HG03139 (cell line): Measurements from ENCODE around the gene GALR2.
"Not testable (repeated sequence)": the region's sequence is repeated elsewhere in the genome, so short reads cannot be mapped to it uniquely, and the experiment has no call there.

Source experiments
- ATAC-seq: cut with Tn5 transposase; IDR thresholded peaks from one replicate; pipeline ENCODE4 v1.9.1; 2021; ENCODE audit not compliant: unreplicated experiment

Gene GALR2, protein sequence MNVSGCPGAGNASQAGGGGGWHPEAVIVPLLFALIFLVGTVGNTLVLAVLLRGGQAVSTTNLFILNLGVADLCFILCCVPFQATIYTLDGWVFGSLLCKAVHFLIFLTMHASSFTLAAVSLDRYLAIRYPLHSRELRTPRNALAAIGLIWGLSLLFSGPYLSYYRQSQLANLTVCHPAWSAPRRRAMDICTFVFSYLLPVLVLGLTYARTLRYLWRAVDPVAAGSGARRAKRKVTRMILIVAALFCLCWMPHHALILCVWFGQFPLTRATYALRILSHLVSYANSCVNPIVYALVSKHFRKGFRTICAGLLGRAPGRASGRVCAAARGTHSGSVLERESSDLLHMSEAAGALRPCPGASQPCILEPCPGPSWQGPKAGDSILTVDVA

DNA sequence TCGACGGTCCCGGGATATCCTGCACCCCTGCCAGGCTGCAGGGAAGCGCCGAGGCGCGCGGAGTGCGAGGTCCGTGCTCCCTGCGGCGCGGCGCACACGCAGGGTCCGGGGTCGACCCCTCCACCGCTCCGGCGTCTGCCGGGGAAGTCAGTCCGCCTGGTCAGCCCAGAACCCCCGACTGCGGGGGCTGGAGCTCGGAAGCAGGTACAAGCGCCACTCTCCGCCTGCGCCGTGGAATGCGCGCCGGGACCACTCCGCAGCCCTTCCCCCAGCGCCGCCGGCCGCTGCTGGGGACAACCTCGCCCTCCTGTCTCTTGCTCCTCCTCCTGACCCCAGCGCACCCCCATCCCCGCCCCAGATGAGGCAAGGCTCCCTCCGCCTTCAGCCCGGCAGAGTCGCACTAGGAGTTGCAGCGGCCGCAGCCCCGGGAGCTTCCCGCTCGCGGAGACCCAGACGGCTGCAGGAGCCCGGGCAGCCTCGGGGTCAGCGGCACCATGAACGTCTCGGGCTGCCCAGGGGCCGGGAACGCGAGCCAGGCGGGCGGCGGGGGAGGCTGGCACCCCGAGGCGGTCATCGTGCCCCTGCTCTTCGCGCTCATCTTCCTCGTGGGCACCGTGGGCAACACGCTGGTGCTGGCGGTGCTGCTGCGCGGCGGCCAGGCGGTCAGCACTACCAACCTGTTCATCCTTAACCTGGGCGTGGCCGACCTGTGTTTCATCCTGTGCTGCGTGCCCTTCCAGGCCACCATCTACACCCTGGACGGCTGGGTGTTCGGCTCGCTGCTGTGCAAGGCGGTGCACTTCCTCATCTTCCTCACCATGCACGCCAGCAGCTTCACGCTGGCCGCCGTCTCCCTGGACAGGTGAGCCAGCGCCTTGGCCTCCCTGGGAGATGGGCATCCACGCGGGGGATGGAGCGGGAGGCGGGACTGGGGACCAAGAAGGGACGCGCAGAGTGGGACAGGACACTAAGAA lies at the start of gene GALR2:
GALR2 (plus strand) TSS at position 392 of the 974 bp plus-strand sequence; CDS start at position 495, 103 bp downstream.
- ATAC-seq: no peak

DNA sequence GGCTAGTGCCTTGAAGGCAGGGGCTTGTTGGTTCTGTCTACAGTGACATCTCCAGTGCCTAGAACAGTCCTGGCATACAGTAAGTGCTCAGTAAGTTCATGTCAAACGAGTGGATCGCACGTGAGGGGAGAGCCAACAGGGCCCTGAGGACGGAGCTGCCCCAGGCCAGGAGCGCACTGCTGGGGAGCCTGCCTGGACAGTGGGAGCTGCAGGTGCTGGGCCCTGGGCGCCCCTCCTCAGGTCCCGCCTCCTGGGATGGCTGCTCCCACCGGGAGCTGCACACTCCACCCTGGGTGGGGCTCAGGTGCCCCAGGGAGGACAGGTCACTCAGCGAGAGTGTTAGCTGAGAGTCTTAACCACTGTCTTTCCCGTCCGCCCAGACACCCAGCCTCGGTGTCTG lies 49.3 kb upstream of the GALR2 start:
- ATAC-seq: no peak

DNA sequence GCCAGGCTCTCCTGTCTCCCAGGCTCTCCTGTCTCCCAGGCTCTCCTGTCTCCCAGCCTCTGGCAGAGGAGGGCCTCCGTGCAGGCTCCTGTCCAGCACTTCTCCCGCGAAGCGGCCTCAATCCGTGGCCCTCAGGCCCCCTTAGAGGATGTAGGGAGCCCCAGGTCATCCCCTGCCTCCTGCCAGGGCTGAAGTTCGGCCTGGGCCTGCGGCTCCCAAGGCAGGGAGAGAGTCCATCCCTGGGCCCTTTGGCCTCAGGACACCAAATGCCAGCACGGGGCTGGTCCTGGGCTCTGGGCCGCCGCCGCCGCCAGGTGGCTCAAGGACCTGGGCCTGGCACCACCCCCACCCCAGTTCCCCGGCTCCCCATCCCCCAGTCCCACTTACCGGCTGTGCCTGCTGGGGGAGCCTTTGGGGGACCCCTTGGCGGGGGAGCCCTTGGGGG lies 47.8 kb upstream of the GALR2 start:
- no peak for ATAC-seq

DNA sequence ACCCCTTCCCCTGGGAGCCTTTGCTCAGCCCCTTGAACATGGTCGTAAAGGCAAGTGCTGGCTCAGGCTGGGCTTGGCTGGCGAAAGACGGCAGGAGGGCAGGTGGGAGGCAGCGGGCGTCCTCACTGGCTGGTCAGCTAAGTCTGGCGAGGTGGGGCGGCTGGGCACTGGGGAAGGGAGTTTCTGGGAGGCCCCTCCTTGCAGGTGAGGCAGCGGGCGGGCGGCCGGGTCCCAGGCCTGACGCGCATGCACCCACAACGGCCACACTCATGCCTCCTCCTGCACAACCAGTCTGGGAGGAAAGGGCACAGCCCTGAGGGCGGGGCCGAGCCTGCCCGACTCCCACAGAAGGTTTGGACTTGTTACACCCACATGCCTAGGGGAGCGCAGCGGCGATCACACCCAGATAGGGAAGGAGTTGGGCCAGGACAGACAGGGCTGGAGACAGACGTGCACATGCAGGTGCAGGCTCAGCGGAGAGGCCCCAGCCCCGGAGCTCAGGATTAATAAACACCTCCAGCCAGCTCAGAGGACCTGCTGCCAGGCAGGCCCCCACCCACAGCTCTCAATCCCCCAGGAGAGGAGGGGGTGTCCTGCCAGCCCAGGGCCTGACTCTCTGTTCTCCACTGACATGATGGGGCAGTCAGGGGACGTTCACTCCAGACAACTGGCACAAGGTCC lies 47.3 kb upstream of the GALR2 start, which contains the start of gene EVPL:
EVPL (minus strand) TSS at position 148 of the 681 bp plus-strand sequence; CDS start at position 40, 108 bp downstream.
- ATAC-seq: no peak

DNA sequence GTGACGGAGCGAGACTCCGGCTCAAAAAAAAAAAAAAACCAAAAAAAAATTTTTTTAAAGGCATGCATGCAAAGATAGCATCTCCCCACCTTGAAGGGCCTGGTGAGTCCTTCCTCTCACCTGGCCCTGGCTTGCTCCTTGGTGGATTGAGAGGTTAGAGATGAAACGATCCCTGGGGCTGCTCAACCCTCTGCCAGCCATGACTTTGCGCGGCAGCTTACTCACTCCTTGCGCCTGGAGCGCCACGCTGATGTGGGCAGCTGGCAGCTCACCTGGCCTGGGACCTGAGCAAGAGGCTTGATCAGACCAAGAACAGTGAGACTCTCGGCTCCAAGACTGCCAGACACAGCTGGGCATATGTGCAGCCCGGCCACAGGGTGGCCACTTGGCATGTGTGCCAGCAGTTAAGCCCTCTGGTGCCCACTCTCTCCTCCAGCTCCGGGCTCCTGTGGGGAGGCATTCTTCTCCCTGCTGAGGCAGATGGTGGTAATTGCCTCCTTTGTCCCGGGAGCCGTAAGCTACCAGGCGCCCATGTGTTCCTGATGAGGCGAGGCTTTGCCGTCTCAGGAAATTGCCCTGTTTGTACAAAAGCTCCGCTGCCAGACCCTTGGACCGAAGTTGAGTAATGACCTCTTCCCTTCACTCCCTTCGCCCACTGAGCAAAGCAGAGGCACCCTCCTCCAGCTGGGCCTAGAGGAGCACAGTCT lies 42.4 kb upstream of the GALR2 start:
- no peak for ATAC-seq

DNA sequence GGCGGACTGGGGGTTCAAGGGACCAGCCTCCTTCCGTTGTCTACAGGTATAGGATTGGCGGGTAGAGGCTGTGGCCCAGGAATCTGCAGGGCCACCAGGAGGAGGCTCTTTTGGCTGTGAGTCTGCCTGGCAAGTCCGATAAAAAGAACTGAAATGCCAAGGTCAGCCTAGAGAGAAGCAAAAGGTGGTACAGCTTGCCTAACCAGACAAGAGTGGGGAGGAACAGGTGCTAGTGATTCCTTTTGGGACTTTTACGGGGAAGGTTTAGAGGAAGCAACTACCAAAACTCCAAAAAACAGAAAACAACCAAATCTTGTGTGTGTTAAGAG lies 41.8 kb upstream of the GALR2 start:
- no peak for ATAC-seq

DNA sequence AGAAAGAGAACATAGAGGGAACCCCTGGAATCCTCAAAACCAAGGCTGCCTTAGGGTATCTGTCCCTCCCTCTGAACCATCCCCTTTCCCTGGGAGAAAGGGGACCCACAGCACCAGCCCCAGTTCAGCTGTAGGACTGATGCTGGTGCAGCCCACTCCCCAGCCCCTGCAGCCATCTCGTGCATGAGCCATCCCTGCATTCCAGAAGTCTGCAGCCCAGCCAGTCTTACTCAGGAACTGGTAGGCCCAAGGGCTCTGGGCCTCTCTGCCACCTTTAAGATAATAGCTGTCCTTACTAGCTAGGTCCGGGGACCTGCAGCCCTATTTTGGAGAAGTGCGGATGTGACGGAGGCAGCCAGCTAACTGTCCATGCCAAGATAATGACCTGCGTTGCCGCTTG lies 41.4 kb upstream of the GALR2 start:
- no peak for ATAC-seq

DNA sequence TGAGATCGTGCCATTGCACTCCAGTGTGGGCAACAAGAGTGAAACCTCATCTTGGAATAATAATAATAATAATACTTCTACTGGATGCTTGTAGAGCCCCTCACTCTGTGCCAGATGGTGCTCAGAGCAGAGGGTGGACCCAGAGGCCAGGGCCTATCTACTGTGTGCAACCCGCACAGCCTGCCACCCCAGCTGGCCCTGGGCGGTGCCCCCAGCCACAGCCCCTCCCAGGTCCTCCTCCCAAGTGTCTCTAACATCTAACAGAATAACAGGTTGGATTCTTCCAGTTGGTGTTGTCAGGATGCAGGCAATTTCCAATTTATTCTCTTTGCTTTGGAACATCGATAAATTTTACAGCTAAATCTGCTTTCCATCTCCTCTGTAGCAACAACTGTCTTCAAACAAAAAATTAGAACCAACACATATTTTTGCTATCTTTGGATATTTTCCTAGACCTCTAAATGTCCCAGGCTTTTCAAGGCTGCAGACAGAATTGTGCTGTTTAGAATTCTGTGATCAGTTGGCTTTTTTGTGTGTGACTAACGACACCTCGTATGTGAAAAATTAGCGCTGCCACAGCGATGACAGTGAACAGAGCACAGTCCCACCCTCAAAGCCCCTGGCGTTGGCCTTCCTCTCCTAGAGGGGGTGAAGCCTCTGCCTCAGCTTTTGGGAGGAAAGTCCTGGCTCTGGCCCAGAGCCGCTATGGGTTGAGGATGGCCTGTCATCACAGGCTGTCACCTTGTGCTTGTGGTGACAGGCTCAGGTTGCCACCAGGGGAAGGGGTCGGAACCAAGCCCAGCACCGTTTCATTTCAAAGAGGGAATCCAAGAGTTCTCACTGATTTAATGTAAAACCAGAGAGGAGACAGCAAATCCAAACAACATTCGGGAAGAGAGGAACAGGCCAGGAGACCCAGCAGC lies 39.9 kb upstream of the GALR2 start:
- ATAC-seq: no peak

DNA sequence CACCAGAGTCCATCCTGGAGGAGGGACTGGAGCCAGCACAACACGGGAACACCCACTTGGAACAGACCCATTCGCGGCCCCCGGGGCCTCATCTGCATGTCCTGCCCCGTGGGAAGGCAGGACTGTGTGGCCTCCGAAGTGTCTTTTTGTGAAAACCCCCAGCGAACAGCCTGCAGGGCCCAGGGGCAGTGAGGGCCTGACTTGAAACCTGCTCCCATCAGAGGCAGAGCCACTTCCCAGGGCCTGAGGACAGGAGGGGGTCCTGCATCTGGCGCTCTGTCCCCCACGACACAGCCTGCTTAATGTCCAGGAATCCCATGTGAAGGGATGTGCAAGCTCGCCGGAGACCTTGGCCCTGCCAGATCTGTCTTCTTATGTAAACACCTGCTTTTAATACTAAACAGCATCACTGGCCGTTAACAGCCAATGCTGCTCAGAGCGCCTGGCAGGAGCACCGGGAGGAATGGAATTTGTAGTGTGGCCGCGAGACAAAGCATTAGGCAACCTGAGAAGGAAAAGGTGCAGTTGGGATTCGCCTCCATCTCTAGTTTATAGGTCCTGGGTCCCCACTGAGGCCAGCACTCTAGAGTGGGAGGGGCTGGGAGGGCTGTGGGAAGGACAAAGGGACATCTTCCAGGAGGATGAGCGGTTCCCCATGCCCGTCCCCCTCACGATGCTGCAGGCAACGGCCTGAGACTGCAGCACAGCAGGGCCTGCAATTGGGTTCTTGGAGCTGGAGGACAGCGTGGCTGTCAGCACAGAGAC lies 37.9 kb upstream of the GALR2 start:
- no peak for ATAC-seq

DNA sequence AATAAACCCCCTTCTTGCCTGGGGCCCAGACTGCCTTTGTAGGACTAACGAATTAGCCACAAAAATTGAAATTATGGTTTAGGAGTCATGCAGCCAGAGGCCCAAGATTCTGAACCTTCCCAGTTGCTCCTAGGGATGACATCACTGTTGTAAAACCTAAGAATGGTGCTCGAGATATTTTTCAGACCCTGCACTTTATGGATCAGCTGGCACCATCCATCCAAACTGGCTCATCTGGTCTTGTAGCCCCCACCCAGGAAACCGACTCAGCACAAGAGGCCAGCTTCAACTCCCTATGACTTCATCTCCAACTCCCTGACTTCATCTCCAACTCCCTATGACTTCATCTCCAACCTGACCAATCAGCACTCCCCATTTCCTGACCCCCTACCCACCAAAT lies 36.5 kb upstream of the GALR2 start:
- no peak for ATAC-seq

DNA sequence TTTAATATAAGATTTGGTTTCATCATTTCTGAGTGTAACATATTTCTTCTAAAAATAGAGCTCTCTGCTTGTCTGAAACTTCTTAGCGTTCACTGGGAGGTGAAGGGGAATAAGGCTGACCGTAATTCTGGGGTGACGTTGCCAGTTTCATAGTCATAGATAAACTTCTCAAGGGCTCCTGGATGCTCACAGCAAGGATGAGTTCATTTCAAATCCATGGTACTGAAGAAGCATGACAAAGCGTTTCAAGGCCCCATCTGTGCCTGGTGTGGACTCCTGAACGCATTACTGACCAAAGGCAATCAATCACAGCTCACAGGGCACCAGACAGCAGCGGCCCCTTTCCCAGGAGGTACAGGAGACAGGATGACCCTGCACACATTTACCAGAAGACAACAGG lies 35.5 kb upstream of the GALR2 start:
- ATAC-seq: no peak

DNA sequence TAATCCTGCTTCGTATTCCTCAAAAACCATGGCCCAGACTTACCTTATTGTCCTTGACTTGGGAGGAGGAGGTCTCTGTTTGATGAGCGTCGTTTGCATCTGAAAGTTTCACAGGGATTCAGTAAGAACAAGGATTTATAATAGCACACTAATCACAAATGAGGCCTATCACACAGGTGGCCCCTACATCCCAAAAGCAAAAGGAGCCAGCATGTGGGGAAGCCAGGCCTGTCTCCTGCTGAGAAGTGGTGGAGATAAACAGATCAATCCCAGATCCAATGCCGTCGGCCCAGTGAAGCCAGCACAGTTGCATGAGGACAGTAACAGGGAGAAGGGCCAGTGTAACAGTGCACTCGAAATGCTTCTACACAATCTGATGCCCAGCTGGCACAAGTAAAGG lies 34.2 kb upstream of the GALR2 start:
- no peak for ATAC-seq

DNA sequence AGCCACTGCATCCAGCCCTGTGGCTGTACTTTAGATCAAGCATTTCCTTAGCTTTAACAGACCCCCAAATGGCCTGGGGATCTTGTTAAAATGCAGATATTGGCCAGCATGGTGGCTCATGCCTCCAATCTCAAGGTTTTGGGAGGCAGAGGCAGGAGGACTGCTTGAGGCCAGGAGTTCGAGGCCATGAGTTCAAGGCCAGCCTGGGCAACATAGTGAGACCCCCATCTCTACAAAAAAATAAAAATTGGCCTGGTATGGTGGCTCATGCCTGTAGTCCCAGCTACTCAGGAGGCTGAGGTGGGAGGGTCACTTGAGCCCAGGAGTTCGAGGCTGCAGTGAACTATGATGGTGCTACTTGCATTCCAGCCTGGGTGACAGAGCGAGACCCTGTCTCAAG lies 31.7 kb upstream of the GALR2 start:
- ATAC-seq: not testable (repeated sequence)

DNA sequence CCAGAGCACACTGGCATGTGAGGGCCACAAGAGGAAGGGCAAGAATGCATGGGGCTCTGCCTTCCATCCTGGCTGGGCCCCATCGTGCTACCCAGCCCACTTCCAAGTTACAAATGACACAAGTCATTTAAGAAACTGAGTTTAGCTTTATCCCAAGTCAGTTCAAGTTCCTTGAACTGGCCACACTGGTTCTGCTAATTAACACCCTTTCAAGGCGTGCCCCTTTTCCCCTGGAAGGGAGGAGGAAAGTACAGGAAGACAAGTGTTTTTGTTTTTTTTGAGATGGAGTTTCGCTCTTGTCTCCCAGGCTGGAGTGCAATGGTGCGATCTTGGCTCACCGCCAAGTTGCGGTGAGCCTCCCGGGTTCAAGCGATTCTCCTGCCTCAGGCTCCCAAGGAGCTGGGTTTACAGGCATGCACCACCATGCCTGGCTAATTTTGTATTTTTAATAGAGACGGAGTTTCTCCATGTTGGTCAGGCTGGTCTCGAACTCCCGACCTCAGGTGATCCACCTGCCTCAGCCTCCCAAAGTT lies 30.0 kb upstream of the GALR2 start:
- not testable (repeated sequence) for ATAC-seq

DNA sequence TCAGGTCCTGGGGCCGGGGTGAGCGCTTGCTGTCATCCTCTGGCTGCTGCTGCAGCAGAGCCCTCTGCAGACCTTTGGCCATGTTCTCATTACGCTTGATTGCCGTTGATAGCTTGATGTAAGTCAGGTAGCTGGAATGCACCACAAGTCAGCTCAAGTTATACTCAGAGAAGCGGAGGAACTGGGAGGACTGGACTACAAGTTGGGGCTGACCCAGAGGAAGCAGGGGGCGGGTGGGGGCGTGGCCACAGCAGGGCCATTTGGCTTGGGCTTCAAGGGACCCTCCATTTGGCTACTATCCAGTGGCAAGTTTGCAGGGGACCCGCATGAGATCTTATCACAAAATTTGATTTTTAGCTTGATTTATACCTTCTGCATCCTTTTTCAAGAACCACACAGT lies 28.5 kb upstream of the GALR2 start:
- ATAC-seq: no peak

DNA sequence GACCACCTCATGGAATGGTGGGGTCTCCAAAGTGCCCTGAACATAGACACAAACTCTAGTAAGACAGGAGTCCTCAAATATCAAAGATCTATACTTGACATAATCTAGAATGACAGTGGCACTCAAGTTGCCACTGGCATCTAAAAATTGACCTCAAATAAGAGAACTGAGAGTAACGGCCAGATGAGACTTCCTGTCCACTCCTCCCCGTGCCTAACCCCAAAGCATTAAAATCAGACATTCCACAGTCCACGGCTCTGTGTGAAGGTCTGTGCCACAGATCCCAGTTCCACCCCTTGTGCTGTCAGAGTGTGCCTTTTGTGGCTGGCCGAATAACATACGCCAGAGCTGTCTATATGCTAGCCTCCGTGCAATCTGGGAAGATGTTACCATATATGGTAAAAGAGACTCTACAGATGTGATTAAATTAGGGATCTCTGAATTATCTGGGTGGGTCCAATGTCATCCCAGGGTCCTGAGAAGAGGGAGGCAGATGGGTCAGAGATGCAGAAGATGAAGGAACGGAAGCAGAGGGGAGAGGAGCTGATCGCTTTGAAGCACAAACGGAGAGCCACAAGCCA lies 26.5 kb upstream of the GALR2 start:
- no peak for ATAC-seq

DNA sequence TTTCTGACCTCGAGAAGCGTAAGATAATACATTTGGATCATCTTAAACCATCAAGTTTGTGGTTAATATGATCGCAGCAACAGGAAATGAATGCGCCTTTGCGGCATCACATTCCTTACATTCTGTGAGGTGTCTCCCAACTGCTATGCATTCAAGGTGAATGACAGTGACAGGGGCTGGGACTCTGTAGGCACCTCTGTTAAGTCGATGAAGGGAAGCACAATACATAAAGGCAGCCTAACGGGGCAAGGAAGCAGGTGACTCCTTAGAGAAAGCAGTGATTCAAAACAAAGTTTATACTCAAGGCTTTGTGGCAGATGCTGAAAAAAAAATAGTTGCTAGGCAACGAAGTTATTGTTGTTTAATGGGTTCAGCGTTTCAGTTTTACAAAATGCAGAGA lies 25.9 kb upstream of the GALR2 start:
- ATAC-seq: no peak

DNA sequence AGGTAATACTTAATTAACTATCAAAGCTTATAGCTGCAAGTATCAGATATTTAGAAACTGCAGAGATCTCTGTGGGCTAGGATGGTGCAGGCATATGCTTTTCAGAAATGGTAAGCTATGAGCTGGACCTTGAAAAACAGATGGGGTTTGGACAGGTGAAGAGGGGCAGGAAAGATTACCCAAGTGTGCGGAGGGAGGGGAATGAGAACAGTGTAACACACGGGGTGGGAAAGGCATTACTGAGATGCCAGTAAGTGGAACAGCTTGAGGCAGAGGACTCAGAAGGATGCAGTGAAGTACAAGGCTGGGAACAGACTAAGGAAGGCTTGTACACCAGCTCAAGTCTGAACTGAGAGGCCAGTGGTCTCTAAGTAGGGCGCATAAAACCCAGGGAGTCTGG lies 25.3 kb upstream of the GALR2 start:
- ATAC-seq: no peak
